ENCODE measurements around the gene OGFR.

DNA sequence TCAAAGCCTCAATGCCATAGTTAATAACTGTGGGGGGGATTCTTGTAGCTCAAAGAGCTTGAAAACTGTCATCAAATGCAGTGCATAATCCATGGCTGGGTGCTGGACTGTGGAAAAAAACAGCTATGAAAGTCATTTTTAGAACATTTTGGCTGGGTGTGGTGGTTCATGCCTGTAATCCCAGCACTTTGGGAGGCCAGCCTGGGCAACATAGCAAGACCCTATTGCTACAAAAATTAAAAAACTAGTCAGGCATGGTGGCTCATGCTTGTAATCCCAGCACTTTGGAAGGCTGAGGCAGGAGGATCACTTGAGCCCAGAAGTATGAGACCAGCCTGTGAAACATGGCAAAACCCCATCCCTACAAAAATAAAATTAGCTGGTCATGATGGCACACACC lies 44.8 kb downstream of the OGFR start:
- TF ChIP-seq, protein P1, sequence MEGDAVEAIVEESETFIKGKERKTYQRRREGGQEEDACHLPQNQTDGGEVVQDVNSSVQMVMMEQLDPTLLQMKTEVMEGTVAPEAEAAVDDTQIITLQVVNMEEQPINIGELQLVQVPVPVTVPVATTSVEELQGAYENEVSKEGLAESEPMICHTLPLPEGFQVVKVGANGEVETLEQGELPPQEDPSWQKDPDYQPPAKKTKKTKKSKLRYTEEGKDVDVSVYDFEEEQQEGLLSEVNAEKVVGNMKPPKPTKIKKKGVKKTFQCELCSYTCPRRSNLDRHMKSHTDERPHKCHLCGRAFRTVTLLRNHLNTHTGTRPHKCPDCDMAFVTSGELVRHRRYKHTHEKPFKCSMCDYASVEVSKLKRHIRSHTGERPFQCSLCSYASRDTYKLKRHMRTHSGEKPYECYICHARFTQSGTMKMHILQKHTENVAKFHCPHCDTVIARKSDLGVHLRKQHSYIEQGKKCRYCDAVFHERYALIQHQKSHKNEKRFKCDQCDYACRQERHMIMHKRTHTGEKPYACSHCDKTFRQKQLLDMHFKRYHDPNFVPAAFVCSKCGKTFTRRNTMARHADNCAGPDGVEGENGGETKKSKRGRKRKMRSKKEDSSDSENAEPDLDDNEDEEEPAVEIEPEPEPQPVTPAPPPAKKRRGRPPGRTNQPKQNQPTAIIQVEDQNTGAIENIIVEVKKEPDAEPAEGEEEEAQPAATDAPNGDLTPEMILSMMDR (IDR thresholded peaks at IDR 0.05) = no peak
- TF ChIP-seq POLR2AphosphoS5 (IDR thresholded peaks at IDR 0.05; ENCODE audit: insufficient read depth in 1 of 2, low read depth in 1 of 2) (no peak), POLR2A (IDR thresholded peaks at IDR 0.05) (no peak)

Measured in vagina (tissue), 2 donors.